MCF 10A (cell line): ENCODE data around the gene ZDHHC1. TPM values are rescaled to one million over a fixed set of nuclear protein-coding genes. Genes with fewer than 3 reads are reported as not detected.

Experiments
- BruUV-seq: library from RNA; stranded (reverse); fragments of 400-500 nt; replicated peaks from 2 replicates; lab custom pipeline; 2021; lab: Mats Ljungman, UMichigan
- CTCF ChIA-PET: fragments of 300-600 bp; sonication (Branson Sonifier 250); formaldehyde crosslinking; extraction: SDS; loops from one replicate; lab custom pipeline; 2021; ENCODE audit warnings: antibody characterized with exemption, inconsistent platforms; lab: Yijun Ruan, JAX
- POLR2A ChIA-PET: fragments of 300-600, 350-650 bp; sonication (Branson Sonifier 250); formaldehyde crosslinking; extraction: SDS; loops from one replicate; lab custom pipeline; 2020; ENCODE audit warnings: antibody characterized with exemption, inconsistent platforms; lab: Yijun Ruan, JAX
- DNase-seq: peaks from one replicate; pipeline ENCODE4 v3.0.0-alpha.2; 2018; ENCODE audit not compliant: unreplicated experiment
- H3K27ac Mint-ChIP-seq: one replicate; pipeline ENCODE4 v1.8.0; 2022; ENCODE audit warnings: mild to moderate bottlenecking, low read depth, mixed read lengths; ENCODE audit not compliant: unreplicated experiment
- H3K27me3 Mint-ChIP-seq: one replicate; pipeline ENCODE4 v1.8.0; 2022; ENCODE audit warnings: mixed read lengths; ENCODE audit not compliant: insufficient read depth, unreplicated experiment
- H3K36me3 Mint-ChIP-seq: one replicate; pipeline ENCODE4 v1.8.0; 2022; ENCODE audit warnings: mild to moderate bottlenecking, moderate library complexity, mixed read lengths; ENCODE audit not compliant: insufficient read depth, unreplicated experiment
- H3K4me1 Mint-ChIP-seq: one replicate; pipeline ENCODE4 v1.8.0; 2022; ENCODE audit warnings: mixed read lengths; ENCODE audit not compliant: insufficient read depth, unreplicated experiment
- H3K4me3 Mint-ChIP-seq: one replicate; pipeline ENCODE4 v1.8.0; 2022; ENCODE audit warnings: mild to moderate bottlenecking, moderate library complexity, mixed read lengths; ENCODE audit not compliant: unreplicated experiment
- H3K9me3 Mint-ChIP-seq: one replicate; pipeline ENCODE4 v1.8.0; 2022; ENCODE audit warnings: mixed read lengths; ENCODE audit not compliant: unreplicated experiment
- CTCF ChIP-seq: fragments of 200-600 bp; IDR thresholded peaks from one replicate; pipeline ENCODE4 v1.8.0; 2022; ENCODE audit warnings: antibody characterized with exemption, mild to moderate bottlenecking; ENCODE audit not compliant: unreplicated experiment
- intact Hi-C: fragments of 100-400 bp; cut with micrococcal nuclease; formaldehyde crosslinking; loops from 2 replicates; pipeline ENCODE4 v1.14.1; 2022
- total RNA-seq: library from RNA; stranded (reverse); gene quantifications from 2 replicates; pipeline ENCODE4 v1.2.3, GENCODE V29; 2022

ZDHHC1 gene
- total RNA-seq, 1 experiment from 2014 or later = 5.9 TPM

DNA sequence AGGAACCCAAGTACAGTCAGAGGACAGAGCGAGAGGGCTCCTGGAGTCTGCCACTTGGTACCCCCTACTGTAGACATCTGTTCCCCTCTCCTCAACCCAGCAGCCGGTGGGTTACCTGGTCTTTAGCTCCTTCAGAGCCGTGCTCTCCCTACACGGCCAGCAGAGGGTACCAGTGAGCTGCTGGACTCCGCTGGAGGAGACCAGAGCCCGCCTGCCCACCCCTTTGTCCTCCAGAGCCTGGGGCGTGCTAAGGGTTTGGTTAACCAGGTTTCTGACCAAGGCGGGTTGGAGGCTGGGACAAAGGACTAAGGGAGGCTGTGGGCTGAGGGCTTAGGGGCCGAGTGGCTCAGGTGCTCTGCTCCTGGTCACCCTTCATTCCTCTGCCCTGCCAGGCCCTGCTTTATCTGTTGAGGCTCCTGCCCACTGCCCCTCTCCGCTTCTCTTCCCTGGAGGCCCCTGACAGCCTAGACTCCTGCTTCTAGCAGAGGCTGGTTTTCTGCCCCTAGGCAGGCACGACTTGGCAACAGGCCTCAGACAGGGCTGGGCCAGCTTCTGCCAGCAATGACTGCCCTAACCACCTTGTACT is 12.0 kb upstream of the ZDHHC1 start:
- intact Hi-C loops = loop anchor here (1.0 kb wide), 2 partner anchors 19 to 37 kb away; no protein-coding TSS in a partner anchor
- Mint-ChIP-seq H3K27me3 (peaks cover 12% of the 10 kb centered on the region), H3K4me3 (no peak overlapping the region), H3K9me3 (no peaks in the 10 kb centered on the region), H3K4me1 (peaks cover 14% of the 10 kb centered on the region), H3K27ac (no peak overlapping the region), H3K36me3 (no peaks in the 10 kb centered on the region)
- peak; percentile 73 for DNase-seq
- CTCF ChIA-PET = interaction anchor here (0.5 to 4.8 kb wide), 39 partner anchors 11 to 578 kb away, joined by 3 to 53 read pairs (median 4); partner anchors contain the start of gene ZDHHC1
- peak; percentile 81 for TF ChIP-seq CTCF
- POLR2A ChIA-PET = interaction anchor here (0.5 to 1.7 kb wide), 9 partner anchors 11 to 429 kb away, joined by 3 to 6 read pairs (median 4); partner anchors contain the start of genes ATP6V0D1 and ZDHHC1
- BruUV-seq = no TSS peak

- peaks cover 14% of the 10 kb centered on the region for H3K4me1 Mint-ChIP-seq
Measured at GRCh38 chr16:67426950-67427349, 10.7 kb upstream of the ZDHHC1 start.

GRCh38 chr16:67426022-67426421 is 9.7 kb upstream of the ZDHHC1 start:
- CTCF ChIA-PET = interaction anchor here (0.6 to 4.8 kb wide), 9 partner anchors 9 to 325 kb away, joined by 3 to 53 read pairs (median 5); partner anchors contain the start of genes ATP6V0D1 and ZDHHC1
- DNase-seq = no peak
- H3K4me1 Mint-ChIP-seq = peaks cover 14% of the 10 kb centered on the region
- no peaks in the 10 kb centered on the region for H3K36me3 Mint-ChIP-seq
- BruUV-seq = no TSS peak
- peaks cover 12% of the 10 kb centered on the region for H3K27me3 Mint-ChIP-seq
- POLR2A ChIA-PET = interaction anchor here (1.0 to 1.7 kb wide), 2 partner anchors 9 to 55 kb away, joined by 3 to 5 read pairs; partner anchors contain the start of genes ATP6V0D1 and ZDHHC1
- no peak overlapping the region for H3K4me3 Mint-ChIP-seq
- no peak overlapping the region for H3K27ac Mint-ChIP-seq
- intact Hi-C loops = no loop called here
- TF ChIP-seq CTCF = no peak
- H3K9me3 Mint-ChIP-seq = no peaks in the 10 kb centered on the region

More at GRCh38 chr16:67426950-67427349, 10.7 kb upstream of the ZDHHC1 start:
- peaks cover 12% of the 10 kb centered on the region for H3K27me3 Mint-ChIP-seq
- H3K27ac Mint-ChIP-seq = no peak overlapping the region
- no peak overlapping the region for H3K4me3 Mint-ChIP-seq
- ChIA-PET CTCF (interaction anchor here (0.5 to 4.8 kb wide), 20 partner anchors 9 to 818 kb away, joined by 3 to 53 read pairs (median 5); partner anchors contain the start of genes TPPP3 and ZDHHC1), POLR2A (interaction anchor here (0.7 to 1.7 kb wide), 2 partner anchors 54 to 219 kb away, joined by 3 to 5 read pairs; partner anchors contain the start of gene ATP6V0D1)
- no peaks in the 10 kb centered on the region for H3K36me3 Mint-ChIP-seq
- TF ChIP-seq CTCF = no peak
- intact Hi-C loops = no loop called here
- no peak for DNase-seq
- no TSS peak for BruUV-seq
- H3K9me3 Mint-ChIP-seq = no peaks in the 10 kb centered on the region

DNA sequence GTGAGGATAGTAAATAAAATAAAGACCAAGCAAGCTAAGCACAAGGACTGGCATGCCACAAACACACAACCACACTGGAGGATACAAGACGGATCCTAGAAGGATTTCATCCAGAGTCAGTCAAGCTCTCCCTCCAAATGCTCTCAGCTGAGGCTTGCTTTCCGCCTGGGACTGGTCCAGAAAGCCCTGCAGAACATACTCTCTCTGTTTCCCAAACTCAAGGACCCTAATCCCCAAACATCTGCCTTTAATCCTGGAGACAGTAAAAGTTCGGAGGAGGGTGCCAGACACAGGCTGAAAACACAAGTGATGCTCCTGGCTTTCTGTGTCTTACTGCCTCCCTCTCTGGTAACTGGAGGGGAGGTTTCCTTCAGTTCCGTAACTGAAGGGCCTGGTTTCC is 9.3 kb upstream of the ZDHHC1 start:
- no peak for DNase-seq
- intact Hi-C loops = no loop called here
- H3K4me3 Mint-ChIP-seq = no peak overlapping the region
- H3K27ac Mint-ChIP-seq = no peak overlapping the region
- TF ChIP-seq CTCF = no peak
- no TSS peak for BruUV-seq
- CTCF ChIA-PET = interaction anchor here (0.6 to 4.8 kb wide), 6 partner anchors 9 to 324 kb away, joined by 3 to 29 read pairs (median 4); partner anchors contain the start of genes ATP6V0D1 and ZDHHC1
- POLR2A ChIA-PET = interaction anchor here (1.0 to 1.7 kb wide), 2 partner anchors 9 to 56 kb away, joined by 3 to 5 read pairs; partner anchors contain the start of genes ATP6V0D1 and ZDHHC1
- no peaks in the 10 kb centered on the region for H3K36me3 Mint-ChIP-seq
- H3K9me3 Mint-ChIP-seq = no peaks in the 10 kb centered on the region
- H3K27me3 Mint-ChIP-seq = peaks cover 12% of the 10 kb centered on the region
- H3K4me1 Mint-ChIP-seq = peaks cover 14% of the 10 kb centered on the region
